ENCODE data around the gene TMEM92.

DNA sequence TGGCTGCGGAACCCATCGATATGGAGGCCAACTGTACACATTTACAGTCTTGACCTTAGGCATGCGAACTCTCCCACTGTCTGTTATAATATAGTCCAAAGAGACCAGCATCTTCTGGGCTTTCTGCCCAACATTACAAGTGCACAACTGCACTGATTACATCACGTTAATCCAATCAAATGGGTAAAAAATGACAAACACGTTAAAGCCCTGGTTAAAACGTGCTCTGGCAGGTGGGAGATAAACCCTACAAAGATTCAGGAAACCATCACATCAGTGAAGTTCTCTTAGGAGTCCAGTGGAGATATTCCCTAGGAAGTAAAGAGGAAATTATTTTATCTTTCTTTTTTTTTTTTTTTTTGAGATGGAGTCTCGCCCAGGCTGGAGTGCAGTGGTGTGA is 48.0 kb downstream of the TMEM92 start:
- TF ChIP-seq EP300 (IDR thresholded peaks at IDR 0.05): no peak
- TF ChIP-seq, protein P1, sequence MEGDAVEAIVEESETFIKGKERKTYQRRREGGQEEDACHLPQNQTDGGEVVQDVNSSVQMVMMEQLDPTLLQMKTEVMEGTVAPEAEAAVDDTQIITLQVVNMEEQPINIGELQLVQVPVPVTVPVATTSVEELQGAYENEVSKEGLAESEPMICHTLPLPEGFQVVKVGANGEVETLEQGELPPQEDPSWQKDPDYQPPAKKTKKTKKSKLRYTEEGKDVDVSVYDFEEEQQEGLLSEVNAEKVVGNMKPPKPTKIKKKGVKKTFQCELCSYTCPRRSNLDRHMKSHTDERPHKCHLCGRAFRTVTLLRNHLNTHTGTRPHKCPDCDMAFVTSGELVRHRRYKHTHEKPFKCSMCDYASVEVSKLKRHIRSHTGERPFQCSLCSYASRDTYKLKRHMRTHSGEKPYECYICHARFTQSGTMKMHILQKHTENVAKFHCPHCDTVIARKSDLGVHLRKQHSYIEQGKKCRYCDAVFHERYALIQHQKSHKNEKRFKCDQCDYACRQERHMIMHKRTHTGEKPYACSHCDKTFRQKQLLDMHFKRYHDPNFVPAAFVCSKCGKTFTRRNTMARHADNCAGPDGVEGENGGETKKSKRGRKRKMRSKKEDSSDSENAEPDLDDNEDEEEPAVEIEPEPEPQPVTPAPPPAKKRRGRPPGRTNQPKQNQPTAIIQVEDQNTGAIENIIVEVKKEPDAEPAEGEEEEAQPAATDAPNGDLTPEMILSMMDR (IDR thresholded peaks at IDR 0.05): no peak
- TF ChIP-seq POLR2A (IDR thresholded peaks at IDR 0.05): no peak
